Measurements from ENCODE around the gene EGFR. TPM values are rescaled to one million over a fixed set of nuclear protein-coding genes. Genes with fewer than 3 reads are reported as not detected.

EGFR gene
- total RNA-seq, 1 experiment from 2014 or later = 448 TPM

GRCh38 chr7:55100544-55101327 lies 81.9 kb downstream of the EGFR start:
- intact Hi-C loops (cut with micrococcal nuclease) = no loop called here
- no peak for TF ChIP-seq CTCF (IDR thresholded peaks at IDR 0.05; ENCODE audit: unreplicated experiment)
- no peak for DNase-seq (ENCODE audit: unreplicated experiment)
- ChIA-PET CTCF (interaction anchor here (1.1 to 1.2 kb wide), 2 partner anchors 19 to 327 kb away, joined by 3 to 5 read pairs; no protein-coding TSS in a partner anchor), POLR2A (interaction anchor here (1.0 kb wide), 2 partner anchors 10 to 154 kb away, joined by 3 read pairs; no protein-coding TSS in a partner anchor)
- Mint-ChIP-seq H3K4me1 (ENCODE audit: insufficient read depth, unreplicated experiment) (peaks cover 61% of the 10 kb centered on the region), H3K9me3 (ENCODE audit: unreplicated experiment) (no peaks in the 10 kb centered on the region), H3K36me3 (ENCODE audit: insufficient read depth, unreplicated experiment) (peaks cover 65% of the 10 kb centered on the region), H3K4me3 (ENCODE audit: unreplicated experiment) (no peak overlapping the region), H3K27ac (ENCODE audit: low read depth, unreplicated experiment) (no peak overlapping the region), H3K27me3 (ENCODE audit: insufficient read depth, unreplicated experiment) (no peaks in the 10 kb centered on the region)
- no TSS peak for BruUV-seq (replicated peaks)

- Mint-ChIP-seq H3K27me3 (ENCODE audit: insufficient read depth, unreplicated experiment) (no peaks in the 10 kb centered on the region), H3K4me1 (ENCODE audit: insufficient read depth, unreplicated experiment) (peaks cover 57% of the 10 kb centered on the region), H3K27ac (ENCODE audit: low read depth, unreplicated experiment) (no peak overlapping the region), H3K4me3 (ENCODE audit: unreplicated experiment) (no peak overlapping the region), H3K36me3 (ENCODE audit: insufficient read depth, unreplicated experiment) (peaks cover 66% of the 10 kb centered on the region), H3K9me3 (ENCODE audit: unreplicated experiment) (no peaks in the 10 kb centered on the region)
- intact Hi-C loops (cut with micrococcal nuclease) = no loop called here
- no peak for DNase-seq (ENCODE audit: unreplicated experiment)
- no TSS peak for BruUV-seq (replicated peaks)
- CTCF ChIA-PET = no interaction called here
- POLR2A ChIA-PET = interaction anchor here (1.6 kb wide), 1 partner anchor 27 kb away, joined by 3 read pairs; no protein-coding TSS in a partner anchor
- no peak for TF ChIP-seq CTCF (IDR thresholded peaks at IDR 0.05; ENCODE audit: unreplicated experiment)
These were observed 82.5 kb downstream of the EGFR start for GRCh38 chr7:55101359-55101758.

GRCh38 chr7:55104123-55104522 lies 85.3 kb downstream of the EGFR start:
- Mint-ChIP-seq H3K27me3 (ENCODE audit: insufficient read depth, unreplicated experiment) (no peaks in the 10 kb centered on the region), H3K9me3 (ENCODE audit: unreplicated experiment) (no peaks in the 10 kb centered on the region), H3K4me1 (ENCODE audit: insufficient read depth, unreplicated experiment) (peaks cover 70% of the 10 kb centered on the region), H3K36me3 (ENCODE audit: insufficient read depth, unreplicated experiment) (peaks cover 67% of the 10 kb centered on the region), H3K27ac (ENCODE audit: low read depth, unreplicated experiment) (no peak overlapping the region), H3K4me3 (ENCODE audit: unreplicated experiment) (no peak overlapping the region)
- BruUV-seq (replicated peaks) = no TSS peak
- no peak for DNase-seq (ENCODE audit: unreplicated experiment)
- no peak for TF ChIP-seq CTCF (IDR thresholded peaks at IDR 0.05; ENCODE audit: unreplicated experiment)
- intact Hi-C loops (cut with micrococcal nuclease) = no loop called here
- ChIA-PET CTCF (interaction anchor here (1.1 to 1.9 kb wide), 2 partner anchors 23 to 330 kb away, joined by 4 to 5 read pairs; no protein-coding TSS in a partner anchor), POLR2A (no interaction called here)

GRCh38 chr7:55104712-55105433 lies 86.1 kb downstream of the EGFR start:
- intact Hi-C loops (cut with micrococcal nuclease) = no loop called here
- CTCF ChIA-PET = interaction anchor here (0.6 to 1.1 kb wide), 2 partner anchors 22 to 484 kb away, joined by 4 read pairs; no protein-coding TSS in a partner anchor
- no peak overlapping the region for H3K27ac Mint-ChIP-seq (ENCODE audit: low read depth, unreplicated experiment)
- H3K27me3 Mint-ChIP-seq (ENCODE audit: insufficient read depth, unreplicated experiment) = no peaks in the 10 kb centered on the region
- H3K4me3 Mint-ChIP-seq (ENCODE audit: unreplicated experiment) = no peak overlapping the region
- peaks cover 62% of the 10 kb centered on the region for H3K36me3 Mint-ChIP-seq (ENCODE audit: insufficient read depth, unreplicated experiment)
- no TSS peak for BruUV-seq (replicated peaks)
- no peak for DNase-seq (ENCODE audit: unreplicated experiment)
- H3K9me3 Mint-ChIP-seq (ENCODE audit: unreplicated experiment) = no peaks in the 10 kb centered on the region
- POLR2A ChIA-PET = interaction anchor here (0.8 to 1.4 kb wide), 2 partner anchors 11 to 16 kb away, joined by 3 read pairs; no protein-coding TSS in a partner anchor
- TF ChIP-seq CTCF (IDR thresholded peaks at IDR 0.05; ENCODE audit: unreplicated experiment) = no peak
- H3K4me1 Mint-ChIP-seq (ENCODE audit: insufficient read depth, unreplicated experiment) = peaks cover 70% of the 10 kb centered on the region
